ENCODE data around the gene TNFRSF25. TPM values are rescaled to one million over a fixed set of nuclear protein-coding genes. Genes with fewer than 3 reads are reported as not detected.

Gene TNFRSF25
- total and polyA plus RNA-seq, 2 experiments from 2014 or later, result 13.6 to 25.3 TPM

- peak overlapping the region; percentile 66 for H3K4me2 ChIP-seq
- DNase-seq (ENCODE audit: low spot score), result no peak
- ATAC-seq, result no peak; the same call in 2 of the 3 replicates
- no peaks in the 10 kb centered on the region; the same call in 2 of the 3 replicates for H3K9me3 Mint-ChIP-seq
- peaks cover 9% of the 10 kb centered on the region for H3K4me1 Mint-ChIP-seq
- H3K4me1 ChIP-seq (ENCODE audit: insufficient read depth), result peaks cover 11% of the 10 kb centered on the region
- H3K27ac ChIP-seq (ENCODE audit: low read depth), result peak overlapping the region; percentile 67; the same call in 1 of the 2 replicates
- no peaks in the 10 kb centered on the region for H3K9me2 ChIP-seq (ENCODE audit: insufficient read depth)
- H3K36me3 ChIP-seq (ENCODE audit: insufficient read depth), result no peaks in the 10 kb centered on the region
- no peaks in the 10 kb centered on the region for H3K36me3 Mint-ChIP-seq (ENCODE audit: low read depth)
- H3K4me3 Mint-ChIP-seq, result no peak overlapping the region; the same call in 2 of the 3 replicates
- TF ChIP-seq POLR2AphosphoS5 (IDR thresholded peaks at IDR 0.05; ENCODE audit: low read depth) (no peak), NANOG (IDR thresholded peaks at IDR 0.05; ENCODE audit: borderline replicate concordance) (no peak), ZNF462 (CRISPR knock-in tag; IDR thresholded peaks at IDR 0.05) (no peak), ZNF331 (CRISPR knock-in tag; IDR thresholded peaks at IDR 0.05; ENCODE audit: low read depth) (no peak), CTCF (conservative IDR thresholded peaks at IDR 0.05; ENCODE audit: low read depth in 2 of 2) (no peak), EZH2 (IDR thresholded peaks at IDR 0.05; ENCODE audit: low read depth, unreplicated experiment) (no peak), STAT1 (IDR thresholded peaks at IDR 0.05; ENCODE audit: unreplicated experiment) (no peak), JUNB (IDR thresholded peaks at IDR 0.05; ENCODE audit: unreplicated experiment) (no peak), ETS1 (IDR thresholded peaks at IDR 0.05) (no peak), ZNF114 (CRISPR knock-in tag; IDR thresholded peaks at IDR 0.05) (no peak), EZH2phosphoT487 (IDR thresholded peaks at IDR 0.05; ENCODE audit: unreplicated experiment) (no peak)
- 0 out of 2 replicates have a peak overlapping the region, but pooled peaks have one; percentile 21 for H3K4me3 ChIP-seq
- peaks cover 60% of the 10 kb centered on the region for H3K27me3 Mint-ChIP-seq (ENCODE audit: insufficient read depth, low read depth, poor library complexity)
- H4K20me1 ChIP-seq (replicated peaks; ENCODE audit: insufficient read depth), result peaks cover 8% of the 10 kb centered on the region; the same call in 1 of the 2 replicates
- H3K79me2 ChIP-seq (replicated peaks; ENCODE audit: insufficient read depth), result no peaks in the 10 kb centered on the region
- H2AFZ ChIP-seq, result peak overlapping the region; percentile 33; the same call in 1 of the 2 replicates
- no peak overlapping the region for H3K27ac Mint-ChIP-seq
- H3F3A ChIP-seq (replicated peaks; ENCODE audit: low read depth), result 0 out of 2 replicates have a peak, but pooled peaks cover 6% of the 10 kb centered on the region
- H3K27me3 ChIP-seq (ENCODE audit: insufficient read depth), result peaks cover 71% of the 10 kb centered on the region
Observed at GRCh38 chr1:6414881-6415626, 50.9 kb downstream of the TNFRSF25 start.

Data from GM23338 (cell line).